Stimulated activated CD8-positive, alpha-beta memory T cell treated with anti-CD3 and anti-CD28 coated beads, Interleukin-15, amount 100 ng/mL, for 4 hours (primary cell): ENCODE measurements around the gene PPP1R12A.

Experiments used
- DNase-seq, 2 donors: peaks; one replicate each; pipeline ENCODE4 v3.0.0-alpha.2; 2020; ENCODE audit warnings: low read depth in 2 of 2

The PPP1R12A gene

DNA sequence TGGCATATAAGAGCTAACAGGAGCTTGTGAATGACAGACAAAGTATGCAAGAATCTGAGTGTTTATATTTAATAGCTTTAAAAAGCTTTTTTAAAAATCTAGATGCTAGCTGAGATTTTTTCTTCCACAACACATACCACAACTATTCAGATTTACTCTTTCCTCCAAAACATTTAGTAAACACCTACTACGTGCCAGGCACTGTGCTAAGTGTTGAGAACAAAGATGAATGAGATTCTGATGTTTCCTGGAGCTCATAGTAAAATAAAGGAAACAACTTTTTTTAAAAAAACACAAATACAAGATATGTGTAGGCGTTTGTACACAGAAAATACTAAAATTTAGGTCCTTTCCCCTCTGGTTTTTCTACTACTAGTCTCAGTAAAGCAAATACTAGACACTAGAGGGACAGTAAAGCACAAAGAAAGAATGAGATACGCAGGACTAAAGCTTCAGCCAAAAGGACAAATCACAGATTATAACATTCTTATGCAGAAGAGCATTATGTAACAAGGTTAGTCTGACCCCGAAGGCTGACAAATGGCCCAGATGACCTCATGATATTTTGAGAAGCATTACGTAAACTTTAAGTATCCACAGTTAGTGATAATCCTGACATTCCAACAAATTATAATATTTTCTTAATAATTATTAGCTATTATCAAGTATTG, 165.6 kb downstream of the PPP1R12A start:
- no peak for DNase-seq

DNA sequence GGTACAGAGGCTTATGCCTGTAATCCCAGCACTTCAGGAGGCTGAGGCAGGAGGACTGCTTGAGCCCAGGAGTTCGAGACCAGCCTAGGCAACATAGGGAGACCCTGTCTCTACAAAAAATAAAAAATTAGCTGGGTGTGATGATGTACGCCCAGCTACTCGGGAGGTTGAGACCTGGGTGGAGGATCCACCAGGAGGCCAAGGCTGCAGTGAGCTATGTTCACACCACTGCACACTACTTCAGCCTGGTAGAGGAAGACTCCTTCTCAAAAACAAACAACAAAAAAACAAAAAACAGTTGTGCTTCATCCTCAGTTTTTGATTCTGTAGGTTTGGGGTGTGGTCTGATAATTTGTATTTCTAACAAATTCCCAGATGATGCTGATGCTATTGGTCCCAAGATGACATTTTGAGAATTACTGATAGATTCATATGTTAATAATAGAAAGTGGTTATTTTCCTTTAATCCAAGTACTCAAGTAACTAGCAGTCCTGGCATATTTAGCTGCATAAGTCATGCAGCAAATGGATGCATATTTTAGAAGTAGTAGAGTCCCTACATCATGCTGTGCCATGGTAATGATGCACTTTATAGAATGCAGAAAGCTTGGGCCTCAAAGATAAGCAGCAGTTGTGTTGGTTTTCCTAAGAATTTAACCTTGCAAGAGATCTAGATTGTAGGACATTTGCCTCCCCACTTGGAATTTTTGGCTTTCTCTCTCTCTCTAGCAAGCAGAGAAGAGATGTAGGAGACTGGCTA, 168.0 kb downstream of the PPP1R12A start:
- no peak for DNase-seq

DNA sequence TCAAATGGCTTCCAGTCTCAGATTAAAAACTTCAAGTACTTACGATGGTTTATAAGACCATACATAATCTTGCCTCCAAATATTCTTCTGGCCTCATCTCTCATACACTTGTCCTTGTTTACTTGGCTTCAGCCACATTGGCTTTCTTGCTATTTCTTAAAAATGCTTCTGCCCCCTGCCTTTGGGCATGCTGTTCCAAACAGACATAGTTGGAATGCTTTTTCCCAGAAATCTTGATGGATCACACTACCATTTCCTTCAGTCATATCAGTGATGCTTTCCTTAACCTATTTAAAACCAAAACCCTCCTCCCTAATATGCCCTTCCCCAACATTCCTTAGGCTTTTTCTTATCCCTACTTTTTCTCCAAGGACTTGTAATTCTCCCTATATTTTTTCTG, 169.7 kb downstream of the PPP1R12A start:
- no peak for DNase-seq

DNA sequence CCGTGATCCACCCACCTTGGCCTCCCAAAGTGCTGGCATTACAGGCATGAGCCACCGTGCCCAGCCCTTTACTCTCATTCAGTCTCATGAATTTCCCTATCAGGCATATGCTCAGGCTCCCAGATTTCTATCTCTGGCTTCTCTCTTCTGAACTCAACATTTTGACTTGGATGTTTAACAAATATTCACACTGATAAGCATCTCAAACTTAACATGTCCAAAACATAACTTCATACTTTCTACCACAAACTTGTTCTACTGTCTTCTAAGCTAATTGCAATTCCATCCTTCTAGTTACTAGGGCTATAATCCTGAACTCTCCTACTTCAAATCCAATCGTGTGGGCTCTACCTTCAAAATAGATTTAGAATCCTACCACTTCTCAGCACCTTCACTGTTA, 170.3 kb downstream of the PPP1R12A start:
- no peak for DNase-seq

DNA sequence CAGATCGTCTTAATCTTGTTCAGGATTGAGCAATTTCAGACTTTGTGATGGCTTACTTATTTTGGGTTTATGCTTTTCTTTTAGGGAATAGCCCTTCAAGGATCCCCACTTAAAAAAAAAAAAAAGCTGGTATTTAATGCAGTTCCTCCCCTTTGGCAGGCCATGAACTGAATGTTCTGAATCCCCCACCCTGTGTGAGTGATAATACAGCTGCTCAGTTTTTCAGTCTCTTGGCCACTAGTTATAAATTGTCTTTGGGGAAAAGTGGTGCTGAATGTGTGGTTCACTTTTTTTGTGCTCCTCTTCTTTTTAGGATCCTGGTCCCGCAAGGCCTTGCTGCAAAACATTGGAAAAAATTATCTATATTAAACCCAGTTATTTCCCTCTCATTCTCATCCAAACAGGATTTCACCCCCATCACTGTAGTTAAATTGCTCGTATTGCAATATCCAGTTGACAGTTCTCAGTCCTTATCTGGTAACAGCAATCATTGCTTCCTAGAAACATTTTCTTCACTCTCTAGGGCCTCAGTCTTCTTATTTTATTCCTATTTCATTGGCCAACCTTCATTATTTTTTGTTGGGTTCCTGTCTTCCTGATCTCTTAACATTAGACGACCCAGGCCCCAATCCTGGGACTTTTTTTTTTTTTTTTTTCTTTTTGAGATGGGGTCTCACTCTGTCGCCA, 171.0 kb downstream of the PPP1R12A start:
- DNase-seq = no peak

DNA sequence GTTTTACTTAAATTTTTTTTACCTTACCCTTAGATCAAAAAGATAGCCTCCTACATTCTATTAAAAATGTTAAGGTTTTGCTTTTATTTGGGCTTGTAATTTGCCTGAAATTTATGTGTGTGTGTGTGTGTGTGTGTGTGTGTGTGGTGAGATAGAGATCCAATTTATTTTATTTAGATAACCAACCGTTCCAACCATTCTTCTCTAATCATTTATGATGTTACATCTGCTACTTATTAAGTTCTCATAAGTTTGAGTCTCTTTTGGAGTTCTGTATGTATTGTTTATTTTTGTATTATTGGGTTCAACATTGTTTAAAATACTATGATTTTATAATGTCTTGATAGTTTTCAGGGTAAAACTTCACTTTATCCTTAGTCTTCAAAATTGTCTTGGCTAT, 173.6 kb downstream of the PPP1R12A start:
- no peak for DNase-seq

DNA sequence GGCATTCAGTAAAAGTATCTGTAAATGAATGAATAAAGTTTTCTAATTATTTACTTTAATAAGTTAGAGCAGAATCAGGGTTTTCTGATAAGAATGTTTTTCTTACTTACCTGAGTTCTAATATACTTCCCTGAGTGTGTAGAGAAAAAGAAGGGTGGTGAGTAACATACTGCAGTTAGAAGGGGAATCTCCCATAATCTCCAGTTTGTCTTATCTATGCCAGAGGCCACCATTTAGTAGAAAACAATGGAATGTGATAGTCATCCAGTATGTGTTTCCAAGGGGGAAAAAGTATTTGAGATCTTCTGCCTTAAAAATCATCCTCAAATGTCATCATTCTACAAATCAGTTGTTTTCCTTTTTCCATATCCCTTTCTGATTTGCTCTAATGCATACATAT, 187.6 kb downstream of the PPP1R12A start:
- DNase-seq = no peak

DNA sequence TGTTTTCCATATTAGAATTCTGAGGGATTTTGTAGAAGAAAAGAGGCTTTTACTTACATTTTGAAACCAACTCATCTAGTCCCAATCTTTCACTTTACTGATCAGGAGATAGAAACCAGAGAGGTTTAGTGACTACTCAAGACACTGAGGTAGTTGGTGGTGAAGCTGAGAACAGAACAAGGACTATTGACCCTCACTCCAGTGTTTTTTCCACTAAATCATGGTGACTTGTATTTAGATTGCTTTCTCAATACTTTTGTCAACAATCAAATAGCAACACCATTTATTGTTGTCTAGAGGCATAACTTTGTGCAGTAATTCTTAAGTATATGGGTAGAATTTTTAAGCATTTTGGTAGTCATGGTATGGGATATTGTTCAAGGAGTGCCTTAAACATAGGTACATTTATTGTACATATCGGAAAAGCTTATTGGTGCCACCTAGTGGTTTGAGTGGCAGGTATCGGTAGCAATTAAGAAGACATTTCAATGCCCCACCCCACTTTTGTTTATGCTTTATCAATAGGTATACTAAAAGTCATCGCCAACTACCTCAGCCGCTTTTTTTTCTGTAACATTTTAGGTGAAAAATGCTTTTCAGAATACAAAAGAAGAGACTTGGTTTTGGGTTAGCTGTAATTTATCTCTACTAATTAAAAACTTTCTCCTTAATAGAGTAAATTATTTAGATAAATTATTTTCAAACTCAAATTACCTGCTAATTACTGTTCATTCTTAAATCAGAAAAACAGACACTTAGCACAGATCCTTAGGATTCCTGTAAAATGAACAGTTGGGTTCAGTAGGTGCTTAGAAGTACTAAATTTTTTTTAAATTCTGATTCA, 196.8 kb downstream of the PPP1R12A start:
- no peak for DNase-seq

DNA sequence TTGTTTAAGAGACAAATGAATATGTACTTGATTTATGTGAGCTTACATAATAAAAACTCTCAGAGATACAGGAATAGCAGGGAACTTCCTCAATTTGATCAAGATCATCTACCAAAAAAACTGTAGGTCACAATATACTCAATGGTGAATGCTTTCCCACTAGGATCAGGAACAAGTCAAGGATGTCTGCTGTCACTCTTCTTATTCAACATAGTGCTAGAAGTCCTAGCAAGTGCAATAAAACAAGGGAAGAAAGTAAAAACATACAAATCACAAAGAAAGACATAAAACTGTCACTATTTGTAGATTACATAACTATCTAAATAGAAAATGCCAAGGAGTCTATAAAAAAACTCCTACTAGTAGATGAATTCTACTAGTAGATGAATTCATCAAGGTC, 202.3 kb downstream of the PPP1R12A start:
- DNase-seq = no peak

DNA sequence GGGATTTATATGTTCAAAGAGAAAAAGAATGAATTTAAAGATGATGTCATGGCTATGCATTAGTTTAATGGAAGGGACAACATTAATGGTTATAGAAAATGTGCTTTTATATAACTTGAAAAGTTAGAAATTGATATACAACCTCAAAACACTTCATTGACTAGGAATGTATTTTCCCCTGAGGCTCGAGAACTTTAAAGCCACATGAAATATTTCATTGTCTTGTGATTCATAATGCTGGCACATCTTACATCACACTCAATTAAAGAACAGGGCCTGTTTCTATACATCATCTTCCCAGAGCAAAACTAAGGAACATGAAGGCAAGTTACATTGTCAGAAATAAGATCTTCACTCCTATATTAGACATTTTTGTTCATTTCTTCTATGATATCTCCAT, 208.9 kb downstream of the PPP1R12A start:
- no peak for DNase-seq
